ENCODE measurements around the gene SNX2. TPM values are rescaled to one million over a fixed set of nuclear protein-coding genes. Genes with fewer than 3 reads are reported as not detected.

The SNX2 gene, protein sequence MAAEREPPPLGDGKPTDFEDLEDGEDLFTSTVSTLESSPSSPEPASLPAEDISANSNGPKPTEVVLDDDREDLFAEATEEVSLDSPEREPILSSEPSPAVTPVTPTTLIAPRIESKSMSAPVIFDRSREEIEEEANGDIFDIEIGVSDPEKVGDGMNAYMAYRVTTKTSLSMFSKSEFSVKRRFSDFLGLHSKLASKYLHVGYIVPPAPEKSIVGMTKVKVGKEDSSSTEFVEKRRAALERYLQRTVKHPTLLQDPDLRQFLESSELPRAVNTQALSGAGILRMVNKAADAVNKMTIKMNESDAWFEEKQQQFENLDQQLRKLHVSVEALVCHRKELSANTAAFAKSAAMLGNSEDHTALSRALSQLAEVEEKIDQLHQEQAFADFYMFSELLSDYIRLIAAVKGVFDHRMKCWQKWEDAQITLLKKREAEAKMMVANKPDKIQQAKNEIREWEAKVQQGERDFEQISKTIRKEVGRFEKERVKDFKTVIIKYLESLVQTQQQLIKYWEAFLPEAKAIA
- total RNA-seq (10 to 100 TPM; 39.2 to 57.0 TPM), polyA plus RNA-seq (10 to 100 TPM; 25.5 to 29.3 TPM)

DNA sequence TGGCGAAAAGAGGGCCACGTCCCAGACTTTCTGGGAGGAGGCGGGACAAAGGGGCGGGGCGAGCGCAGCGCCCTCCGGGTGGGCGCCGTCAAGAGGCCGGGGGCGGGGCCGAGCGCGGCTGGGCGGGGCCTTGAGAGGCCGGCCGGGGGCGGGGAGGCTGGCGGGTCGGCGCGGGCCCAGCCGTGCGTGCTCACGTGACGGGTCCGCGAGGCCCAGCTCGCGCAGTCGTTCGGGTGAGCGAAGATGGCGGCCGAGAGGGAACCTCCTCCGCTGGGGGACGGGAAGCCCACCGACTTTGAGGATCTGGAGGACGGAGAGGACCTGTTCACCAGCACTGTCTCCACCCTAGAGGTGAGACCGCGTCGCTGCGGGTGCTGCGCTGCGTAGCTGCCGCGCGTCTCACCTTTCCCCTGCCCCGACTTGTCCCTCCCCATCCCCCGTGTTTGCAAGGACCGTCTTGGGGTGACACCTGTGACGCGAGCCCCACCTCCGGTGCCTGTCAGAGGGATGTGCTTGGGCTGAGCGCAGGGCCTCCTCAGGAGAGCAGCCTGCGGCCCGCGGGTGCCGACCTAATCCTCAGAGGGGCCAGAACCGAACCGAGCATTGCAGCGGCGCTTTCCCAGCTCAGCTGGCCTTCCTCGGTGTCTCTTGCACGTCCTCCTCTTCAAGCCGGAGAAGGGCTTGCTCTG is at the start of gene SNX2:
Gene SNX2, plus strand, starts transcription at position 220 of the 689 bp plus-strand sequence. Its CDS starts 24 bp downstream, at position 244.
- TF ChIP-seq YY1 (IDR thresholded peaks at IDR 0.05) = peak; percentile 91
- no peak for TF ChIP-seq NR2F2 (IDR thresholded peaks at IDR 0.05)
- TF ChIP-seq, protein P1, sequence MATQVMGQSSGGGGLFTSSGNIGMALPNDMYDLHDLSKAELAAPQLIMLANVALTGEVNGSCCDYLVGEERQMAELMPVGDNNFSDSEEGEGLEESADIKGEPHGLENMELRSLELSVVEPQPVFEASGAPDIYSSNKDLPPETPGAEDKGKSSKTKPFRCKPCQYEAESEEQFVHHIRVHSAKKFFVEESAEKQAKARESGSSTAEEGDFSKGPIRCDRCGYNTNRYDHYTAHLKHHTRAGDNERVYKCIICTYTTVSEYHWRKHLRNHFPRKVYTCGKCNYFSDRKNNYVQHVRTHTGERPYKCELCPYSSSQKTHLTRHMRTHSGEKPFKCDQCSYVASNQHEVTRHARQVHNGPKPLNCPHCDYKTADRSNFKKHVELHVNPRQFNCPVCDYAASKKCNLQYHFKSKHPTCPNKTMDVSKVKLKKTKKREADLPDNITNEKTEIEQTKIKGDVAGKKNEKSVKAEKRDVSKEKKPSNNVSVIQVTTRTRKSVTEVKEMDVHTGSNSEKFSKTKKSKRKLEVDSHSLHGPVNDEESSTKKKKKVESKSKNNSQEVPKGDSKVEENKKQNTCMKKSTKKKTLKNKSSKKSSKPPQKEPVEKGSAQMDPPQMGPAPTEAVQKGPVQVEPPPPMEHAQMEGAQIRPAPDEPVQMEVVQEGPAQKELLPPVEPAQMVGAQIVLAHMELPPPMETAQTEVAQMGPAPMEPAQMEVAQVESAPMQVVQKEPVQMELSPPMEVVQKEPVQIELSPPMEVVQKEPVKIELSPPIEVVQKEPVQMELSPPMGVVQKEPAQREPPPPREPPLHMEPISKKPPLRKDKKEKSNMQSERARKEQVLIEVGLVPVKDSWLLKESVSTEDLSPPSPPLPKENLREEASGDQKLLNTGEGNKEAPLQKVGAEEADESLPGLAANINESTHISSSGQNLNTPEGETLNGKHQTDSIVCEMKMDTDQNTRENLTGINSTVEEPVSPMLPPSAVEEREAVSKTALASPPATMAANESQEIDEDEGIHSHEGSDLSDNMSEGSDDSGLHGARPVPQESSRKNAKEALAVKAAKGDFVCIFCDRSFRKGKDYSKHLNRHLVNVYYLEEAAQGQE (IDR thresholded peaks at IDR 0.05) = no peak
- peak within 1 kb of the TSS; percentile 88 to 99 for H3K9ac ChIP-seq (ENCODE audit: low read depth in 1 of 2, low read length in 2 of 2)
- no peaks in the 10 kb centered on the region for H3K27me3 ChIP-seq (ENCODE audit: control insufficient read depth in 4 of 4, insufficient read depth in 4 of 4, low read length in 3 of 4)
- under 1% methylated on average over 67 of the region's 67 CpGs for whole genome bisulfite sequencing
- peak; percentile 97 for DNase-seq (ENCODE audit: low spot score)
- H3K27ac ChIP-seq (ENCODE audit: low read depth in 1 of 2, low read length in 2 of 2) = peak within 1 kb of the TSS; percentile 90 to 97
- H3K9me3 ChIP-seq (ENCODE audit: control insufficient read depth in 4 of 4, low read length in 3 of 4) = no peaks in the 10 kb centered on the region
- H3K4me1 ChIP-seq (ENCODE audit: control insufficient read depth in 4 of 4, insufficient read depth in 4 of 4, low read length in 3 of 4) = peaks cover 0 to 24% (median 9%) of the 10 kb centered on the region in 4 donors
- H3K36me3 ChIP-seq (ENCODE audit: control insufficient read depth in 4 of 4, insufficient read depth in 3 of 4, low read depth in 1 of 4, low read length in 3 of 4) = no peaks in the 10 kb centered on the region
- H3K4me3 ChIP-seq (ENCODE audit: low read depth in 1 of 3, low read length in 3 of 3) = peak within 1 kb of the TSS; percentile 95 to 99 (median 98)

DNA sequence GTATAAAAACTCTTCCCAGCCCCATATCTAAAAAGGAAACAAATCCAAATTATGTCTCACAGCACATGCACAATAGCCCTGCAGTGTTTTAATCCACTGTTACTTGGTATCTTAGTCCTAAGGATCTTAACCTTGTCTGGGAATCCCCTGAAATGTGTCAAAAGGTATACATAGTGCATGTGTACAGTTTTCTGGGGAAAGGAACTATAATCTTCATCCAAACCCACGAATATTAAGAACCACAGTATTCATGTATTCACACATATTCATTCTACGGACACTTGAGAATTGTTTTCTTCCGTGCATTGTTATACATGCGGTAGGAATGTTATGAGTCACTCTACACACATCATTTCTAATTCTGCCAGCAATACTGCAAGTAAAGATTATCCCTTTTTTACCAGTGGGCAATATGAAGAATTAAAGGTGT is 47.8 kb upstream of the SNX2 start:
- Histone ChIP-seq H3K36me3 (ENCODE audit: control insufficient read depth in 4 of 4, insufficient read depth in 3 of 4, low read depth in 1 of 4, low read length in 3 of 4) (no peaks in the 10 kb centered on the region), H3K9me3 (ENCODE audit: control insufficient read depth in 4 of 4, low read length in 3 of 4) (no peaks in the 10 kb centered on the region), H3K4me1 (ENCODE audit: control insufficient read depth in 4 of 4, insufficient read depth in 4 of 4, low read length in 3 of 4) (no peaks in the 10 kb centered on the region), H3K4me3 (ENCODE audit: low read depth in 1 of 3, low read length in 3 of 3) (no peak overlapping the region), H3K27me3 (ENCODE audit: control insufficient read depth in 4 of 4, insufficient read depth in 4 of 4, low read length in 3 of 4) (no peaks in the 10 kb centered on the region), H3K9ac (ENCODE audit: low read depth in 1 of 2, low read length in 2 of 2) (no peak overlapping the region), H3K27ac (ENCODE audit: low read depth in 1 of 2, low read length in 2 of 2) (no peak overlapping the region)
- TF ChIP-seq TAF1 (conservative IDR thresholded peaks at IDR 0.05) (no peak), HNF4G (IDR thresholded peaks at IDR 0.05) (no peak), RXRA (IDR thresholded peaks at IDR 0.05) (no peak), HNF4A (conservative IDR thresholded peaks at IDR 0.05) (no peak), NR2F2 (IDR thresholded peaks at IDR 0.05) (no peak), YY1 (IDR thresholded peaks at IDR 0.05) (no peak), SP1 (IDR thresholded peaks at IDR 0.05) (no peak), GABPA (IDR thresholded peaks at IDR 0.05 in 1 of 2, conservative IDR thresholded peaks at IDR 0.05 in 1 of 2) (no peak)
- TF ChIP-seq, protein P2, sequence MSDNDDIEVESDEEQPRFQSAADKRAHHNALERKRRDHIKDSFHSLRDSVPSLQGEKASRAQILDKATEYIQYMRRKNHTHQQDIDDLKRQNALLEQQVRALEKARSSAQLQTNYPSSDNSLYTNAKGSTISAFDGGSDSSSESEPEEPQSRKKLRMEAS (IDR thresholded peaks at IDR 0.05) = no peak
- TF ChIP-seq, protein P3, sequence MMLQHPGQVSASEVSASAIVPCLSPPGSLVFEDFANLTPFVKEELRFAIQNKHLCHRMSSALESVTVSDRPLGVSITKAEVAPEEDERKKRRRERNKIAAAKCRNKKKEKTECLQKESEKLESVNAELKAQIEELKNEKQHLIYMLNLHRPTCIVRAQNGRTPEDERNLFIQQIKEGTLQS (IDR thresholded peaks at IDR 0.05) = no peak
- TF ChIP-seq, protein P4, sequence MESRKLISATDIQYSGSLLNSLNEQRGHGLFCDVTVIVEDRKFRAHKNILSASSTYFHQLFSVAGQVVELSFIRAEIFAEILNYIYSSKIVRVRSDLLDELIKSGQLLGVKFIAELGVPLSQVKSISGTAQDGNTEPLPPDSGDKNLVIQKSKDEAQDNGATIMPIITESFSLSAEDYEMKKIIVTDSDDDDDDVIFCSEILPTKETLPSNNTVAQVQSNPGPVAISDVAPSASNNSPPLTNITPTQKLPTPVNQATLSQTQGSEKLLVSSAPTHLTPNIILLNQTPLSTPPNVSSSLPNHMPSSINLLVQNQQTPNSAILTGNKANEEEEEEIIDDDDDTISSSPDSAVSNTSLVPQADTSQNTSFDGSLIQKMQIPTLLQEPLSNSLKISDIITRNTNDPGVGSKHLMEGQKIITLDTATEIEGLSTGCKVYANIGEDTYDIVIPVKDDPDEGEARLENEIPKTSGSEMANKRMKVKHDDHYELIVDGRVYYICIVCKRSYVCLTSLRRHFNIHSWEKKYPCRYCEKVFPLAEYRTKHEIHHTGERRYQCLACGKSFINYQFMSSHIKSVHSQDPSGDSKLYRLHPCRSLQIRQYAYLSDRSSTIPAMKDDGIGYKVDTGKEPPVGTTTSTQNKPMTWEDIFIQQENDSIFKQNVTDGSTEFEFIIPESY (IDR thresholded peaks at IDR 0.05) = no peak
- TF ChIP-seq, protein P5, sequence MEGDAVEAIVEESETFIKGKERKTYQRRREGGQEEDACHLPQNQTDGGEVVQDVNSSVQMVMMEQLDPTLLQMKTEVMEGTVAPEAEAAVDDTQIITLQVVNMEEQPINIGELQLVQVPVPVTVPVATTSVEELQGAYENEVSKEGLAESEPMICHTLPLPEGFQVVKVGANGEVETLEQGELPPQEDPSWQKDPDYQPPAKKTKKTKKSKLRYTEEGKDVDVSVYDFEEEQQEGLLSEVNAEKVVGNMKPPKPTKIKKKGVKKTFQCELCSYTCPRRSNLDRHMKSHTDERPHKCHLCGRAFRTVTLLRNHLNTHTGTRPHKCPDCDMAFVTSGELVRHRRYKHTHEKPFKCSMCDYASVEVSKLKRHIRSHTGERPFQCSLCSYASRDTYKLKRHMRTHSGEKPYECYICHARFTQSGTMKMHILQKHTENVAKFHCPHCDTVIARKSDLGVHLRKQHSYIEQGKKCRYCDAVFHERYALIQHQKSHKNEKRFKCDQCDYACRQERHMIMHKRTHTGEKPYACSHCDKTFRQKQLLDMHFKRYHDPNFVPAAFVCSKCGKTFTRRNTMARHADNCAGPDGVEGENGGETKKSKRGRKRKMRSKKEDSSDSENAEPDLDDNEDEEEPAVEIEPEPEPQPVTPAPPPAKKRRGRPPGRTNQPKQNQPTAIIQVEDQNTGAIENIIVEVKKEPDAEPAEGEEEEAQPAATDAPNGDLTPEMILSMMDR (IDR thresholded peaks at IDR 0.05; ENCODE audit: low read depth, low read length, missing input control) = no peak
- 72% methylated on average over 4 of the region's 4 CpGs for WGBS
- no peak for DNase-seq (ENCODE audit: low spot score)
